ENCODE results near the gene NPAS3.

DNA sequence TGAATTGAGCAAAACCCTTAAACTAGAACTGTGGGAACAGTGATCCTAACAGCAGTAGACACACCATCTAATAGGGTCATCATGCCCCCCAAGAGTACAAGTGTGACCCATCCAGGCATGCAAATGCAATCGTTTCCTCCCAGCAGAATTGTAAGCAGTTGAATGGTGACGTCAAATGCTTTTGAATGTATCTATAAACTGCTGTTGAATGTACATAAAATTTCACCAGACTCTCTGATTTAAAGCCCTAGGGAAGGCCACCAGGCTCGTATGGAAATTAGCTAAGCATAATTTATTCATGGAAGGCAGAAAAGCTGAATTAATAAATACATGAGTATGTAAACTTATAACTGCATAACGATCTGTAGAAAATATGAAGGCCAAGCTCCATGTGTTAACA lies 529.3 kb downstream of the NPAS3 start:
- TF ChIP-seq, protein P1, sequence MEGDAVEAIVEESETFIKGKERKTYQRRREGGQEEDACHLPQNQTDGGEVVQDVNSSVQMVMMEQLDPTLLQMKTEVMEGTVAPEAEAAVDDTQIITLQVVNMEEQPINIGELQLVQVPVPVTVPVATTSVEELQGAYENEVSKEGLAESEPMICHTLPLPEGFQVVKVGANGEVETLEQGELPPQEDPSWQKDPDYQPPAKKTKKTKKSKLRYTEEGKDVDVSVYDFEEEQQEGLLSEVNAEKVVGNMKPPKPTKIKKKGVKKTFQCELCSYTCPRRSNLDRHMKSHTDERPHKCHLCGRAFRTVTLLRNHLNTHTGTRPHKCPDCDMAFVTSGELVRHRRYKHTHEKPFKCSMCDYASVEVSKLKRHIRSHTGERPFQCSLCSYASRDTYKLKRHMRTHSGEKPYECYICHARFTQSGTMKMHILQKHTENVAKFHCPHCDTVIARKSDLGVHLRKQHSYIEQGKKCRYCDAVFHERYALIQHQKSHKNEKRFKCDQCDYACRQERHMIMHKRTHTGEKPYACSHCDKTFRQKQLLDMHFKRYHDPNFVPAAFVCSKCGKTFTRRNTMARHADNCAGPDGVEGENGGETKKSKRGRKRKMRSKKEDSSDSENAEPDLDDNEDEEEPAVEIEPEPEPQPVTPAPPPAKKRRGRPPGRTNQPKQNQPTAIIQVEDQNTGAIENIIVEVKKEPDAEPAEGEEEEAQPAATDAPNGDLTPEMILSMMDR (conservative IDR thresholded peaks at IDR 0.05), result no peak
- no peak for TF ChIP-seq EZH2 (IDR thresholded peaks at IDR 0.05; ENCODE audit: low read depth)
